ENCODE results near the gene ODF2L. TPM values are rescaled to one million over a fixed set of nuclear protein-coding genes. Genes with fewer than 3 reads are reported as not detected.

Gene ODF2L
- total and polyA plus RNA-seq, 9 of the 15 experiments (the other 6 are each of a cell fraction or from before 2014, with no cell fraction given), result 2.2 to 6.0 (median 4.7) TPM

DNA sequence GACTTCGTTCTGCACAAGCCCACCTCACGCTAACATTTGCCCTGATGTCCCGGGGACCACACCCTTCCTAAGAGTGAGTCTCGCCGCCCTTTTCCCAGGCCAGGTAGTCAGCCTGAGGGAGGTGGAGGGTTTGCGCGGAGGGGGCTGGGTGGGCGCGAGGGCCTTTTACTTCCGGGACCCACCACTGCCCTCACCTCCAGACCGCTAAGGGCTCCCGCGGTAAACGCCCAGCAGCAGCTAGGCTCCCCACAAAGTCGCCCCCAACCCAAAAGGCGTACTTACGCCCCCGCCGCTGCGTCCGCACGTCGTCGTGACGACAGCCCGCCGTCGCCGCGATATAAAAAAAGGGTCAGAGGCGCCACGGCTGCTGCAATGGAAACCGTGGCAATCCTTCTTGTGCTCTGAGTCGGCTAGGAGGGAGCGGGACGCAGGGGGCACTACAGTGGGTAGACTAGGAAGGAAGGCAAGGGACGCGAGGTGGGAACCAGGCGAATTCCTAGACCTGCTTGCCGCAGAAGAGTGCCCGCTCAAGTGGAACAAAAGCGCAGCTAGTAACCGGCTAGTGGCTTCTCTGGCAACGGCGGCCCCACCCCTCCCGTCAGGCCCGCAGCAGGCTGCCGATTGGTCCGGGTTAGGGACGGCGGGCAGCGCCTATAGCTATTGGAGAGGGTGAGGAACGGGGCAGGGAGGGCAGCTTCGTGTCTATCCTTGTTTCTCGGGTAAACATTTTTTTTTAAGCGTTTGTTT lies at the start of gene ODF2L (continued):
- TF ChIP-seq, protein P1, sequence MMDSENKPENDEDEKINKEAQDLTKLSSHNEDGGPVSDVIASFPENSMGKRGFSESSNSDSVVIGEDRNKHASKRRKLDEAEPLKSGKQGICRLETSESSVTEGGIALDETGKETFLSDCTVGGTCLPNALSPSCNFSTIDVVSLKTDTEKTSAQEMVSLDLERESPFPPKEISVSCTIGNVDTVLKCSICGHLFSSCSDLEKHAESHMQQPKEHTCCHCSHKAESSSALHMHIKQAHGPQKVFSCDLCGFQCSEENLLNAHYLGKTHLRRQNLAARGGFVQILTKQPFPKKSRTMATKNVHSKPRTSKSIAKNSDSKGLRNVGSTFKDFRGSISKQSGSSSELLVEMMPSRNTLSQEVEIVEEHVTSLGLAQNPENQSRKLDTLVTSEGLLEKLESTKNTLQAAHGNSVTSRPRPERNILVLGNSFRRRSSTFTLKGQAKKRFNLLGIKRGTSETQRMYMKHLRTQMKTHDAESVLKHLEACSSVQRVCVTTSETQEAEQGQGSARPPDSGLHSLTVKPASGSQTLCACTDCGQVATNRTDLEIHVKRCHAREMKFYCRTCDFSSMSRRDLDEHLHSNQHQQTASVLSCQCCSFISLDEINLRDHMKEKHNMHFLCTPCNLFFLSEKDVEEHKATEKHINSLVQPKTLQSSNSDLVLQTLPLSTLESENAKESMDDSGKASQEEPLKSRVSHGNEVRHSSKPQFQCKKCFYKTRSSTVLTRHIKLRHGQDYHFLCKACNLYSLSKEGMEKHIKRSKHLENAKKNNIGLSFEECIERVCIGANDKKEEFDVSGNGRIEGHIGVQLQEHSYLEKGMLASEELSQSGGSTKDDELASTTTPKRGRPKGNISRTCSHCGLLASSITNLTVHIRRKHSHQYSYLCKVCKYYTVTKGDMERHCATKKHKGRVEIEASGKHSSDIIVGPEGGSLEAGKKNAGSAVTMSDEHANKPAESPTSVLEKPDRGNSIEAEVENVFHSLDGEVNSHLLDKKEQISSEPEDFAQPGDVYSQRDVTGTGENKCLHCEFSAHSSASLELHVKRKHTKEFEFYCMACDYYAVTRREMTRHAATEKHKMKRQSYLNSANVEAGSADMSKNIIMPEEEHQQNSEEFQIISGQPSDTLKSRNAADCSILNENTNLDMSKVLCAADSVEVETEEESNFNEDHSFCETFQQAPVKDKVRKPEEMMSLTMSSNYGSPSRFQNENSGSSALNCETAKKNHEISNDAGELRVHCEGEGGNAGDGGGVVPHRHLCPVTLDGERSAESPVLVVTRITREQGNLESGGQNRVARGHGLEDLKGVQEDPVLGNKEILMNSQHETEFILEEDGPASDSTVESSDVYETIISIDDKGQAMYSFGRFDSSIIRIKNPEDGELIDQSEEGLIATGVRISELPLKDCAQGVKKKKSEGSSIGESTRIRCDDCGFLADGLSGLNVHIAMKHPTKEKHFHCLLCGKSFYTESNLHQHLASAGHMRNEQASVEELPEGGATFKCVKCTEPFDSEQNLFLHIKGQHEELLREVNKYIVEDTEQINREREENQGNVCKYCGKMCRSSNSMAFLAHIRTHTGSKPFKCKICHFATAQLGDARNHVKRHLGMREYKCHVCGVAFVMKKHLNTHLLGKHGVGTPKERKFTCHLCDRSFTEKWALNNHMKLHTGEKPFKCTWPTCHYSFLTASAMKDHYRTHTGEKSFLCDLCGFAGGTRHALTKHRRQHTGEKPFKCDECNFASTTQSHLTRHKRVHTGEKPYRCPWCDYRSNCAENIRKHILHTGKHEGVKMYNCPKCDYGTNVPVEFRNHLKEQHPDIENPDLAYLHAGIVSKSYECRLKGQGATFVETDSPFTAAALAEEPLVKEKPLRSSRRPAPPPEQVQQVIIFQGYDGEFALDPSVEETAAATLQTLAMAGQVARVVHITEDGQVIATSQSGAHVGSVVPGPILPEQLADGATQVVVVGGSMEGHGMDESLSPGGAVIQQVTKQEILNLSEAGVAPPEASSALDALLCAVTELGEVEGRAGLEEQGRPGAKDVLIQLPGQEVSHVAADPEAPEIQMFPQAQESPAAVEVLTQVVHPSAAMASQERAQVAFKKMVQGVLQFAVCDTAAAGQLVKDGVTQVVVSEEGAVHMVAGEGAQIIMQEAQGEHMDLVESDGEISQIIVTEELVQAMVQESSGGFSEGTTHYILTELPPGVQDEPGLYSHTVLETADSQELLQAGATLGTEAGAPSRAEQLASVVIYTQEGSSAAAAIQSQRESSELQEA (IDR thresholded peaks at IDR 0.05; ENCODE audit: low read depth), result no peak
- no peak for TF ChIP-seq EP300 (IDR thresholded peaks at IDR 0.05; ENCODE audit: low read length)
- TF ChIP-seq ZKSCAN1 (IDR thresholded peaks at IDR 0.05; ENCODE audit: low read depth, low read length), result no peak
- no peak for TF ChIP-seq ZBTB33 (CRISPR knock-in tag; IDR thresholded peaks at IDR 0.05)
- no peak for TF ChIP-seq PCBP2 (IDR thresholded peaks at IDR 0.05; ENCODE audit: low read depth, low read length, poor library complexity, severe bottlenecking)
- TF ChIP-seq, protein P2, sequence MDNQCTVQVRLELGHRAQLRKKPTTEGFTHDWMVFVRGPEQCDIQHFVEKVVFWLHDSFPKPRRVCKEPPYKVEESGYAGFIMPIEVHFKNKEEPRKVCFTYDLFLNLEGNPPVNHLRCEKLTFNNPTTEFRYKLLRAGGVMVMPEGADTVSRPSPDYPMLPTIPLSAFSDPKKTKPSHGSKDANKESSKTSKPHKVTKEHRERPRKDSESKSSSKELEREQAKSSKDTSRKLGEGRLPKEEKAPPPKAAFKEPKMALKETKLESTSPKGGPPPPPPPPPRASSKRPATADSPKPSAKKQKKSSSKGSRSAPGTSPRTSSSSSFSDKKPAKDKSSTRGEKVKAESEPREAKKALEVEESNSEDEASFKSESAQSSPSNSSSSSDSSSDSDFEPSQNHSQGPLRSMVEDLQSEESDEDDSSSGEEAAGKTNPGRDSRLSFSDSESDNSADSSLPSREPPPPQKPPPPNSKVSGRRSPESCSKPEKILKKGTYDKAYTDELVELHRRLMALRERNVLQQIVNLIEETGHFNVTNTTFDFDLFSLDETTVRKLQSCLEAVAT (IDR thresholded peaks at IDR 0.05), result no peak
- no peak for TF ChIP-seq ZNF696 (CRISPR knock-in tag; conservative IDR thresholded peaks at IDR 0.05)
- peak in 1 of 2 experiments; percentile 26; a peak in 1 of 4 replicates for TF ChIP-seq NRF1 (conservative IDR thresholded peaks at IDR 0.05 in 1 of 2, IDR thresholded peaks at IDR 0.05 in 1 of 2)
- peak in 1 of 3 experiments; percentile 7 for TF ChIP-seq YY1 (IDR thresholded peaks at IDR 0.05; ENCODE audit: borderline replicate concordance in 1 of 3, control insufficient read depth in 1 of 3, extremely low read depth in 1 of 3, insufficient read depth in 3 of 3, insufficient read length in 1 of 3, insufficient replicate concordance in 2 of 3, low read depth in 1 of 3, low read length in 2 of 3)
- TF ChIP-seq, protein P3, sequence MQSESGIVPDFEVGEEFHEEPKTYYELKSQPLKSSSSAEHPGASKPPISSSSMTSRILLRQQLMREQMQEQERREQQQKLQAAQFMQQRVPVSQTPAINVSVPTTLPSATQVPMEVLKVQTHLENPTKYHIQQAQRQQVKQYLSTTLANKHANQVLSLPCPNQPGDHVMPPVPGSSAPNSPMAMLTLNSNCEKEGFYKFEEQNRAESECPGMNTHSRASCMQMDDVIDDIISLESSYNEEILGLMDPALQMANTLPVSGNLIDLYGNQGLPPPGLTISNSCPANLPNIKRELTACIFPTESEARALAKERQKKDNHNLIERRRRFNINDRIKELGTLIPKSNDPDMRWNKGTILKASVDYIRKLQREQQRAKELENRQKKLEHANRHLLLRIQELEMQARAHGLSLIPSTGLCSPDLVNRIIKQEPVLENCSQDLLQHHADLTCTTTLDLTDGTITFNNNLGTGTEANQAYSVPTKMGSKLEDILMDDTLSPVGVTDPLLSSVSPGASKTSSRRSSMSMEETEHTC (IDR thresholded peaks at IDR 0.05), result no peak
- no peak for TF ChIP-seq GTF2F1 (IDR thresholded peaks at IDR 0.05; ENCODE audit: low read depth, low read length)
- no peak for TF ChIP-seq DLX4 (CRISPR knock-in tag; IDR thresholded peaks at IDR 0.05)
